Stimulated activated CD4-positive, alpha-beta T cell treated with anti-CD3 and anti-CD28 coated beads, Interleukin-15, amount 100 ng/mL, for 48 hours (primary cell): Measurements from ENCODE around the gene RHOV.

Experiments used
- DNase-seq, 2 donors: peaks; one replicate each; pipeline ENCODE4 v3.0.0-alpha.2; 2020; ENCODE audit warnings: low read depth in 2 of 2

The RHOV gene

GRCh38 chr15:40904552-40905201, 30.6 kb upstream of the RHOV start:
- no peak for DNase-seq

GRCh38 chr15:40902605-40903561, 28.8 kb upstream of the RHOV start:
- DNase-seq = no peak

GRCh38 chr15:40901053-40901443, 27.0 kb upstream of the RHOV start:
- DNase-seq = no peak

- DNase-seq = no peak
Observed at GRCh38 chr15:40900256-40901052, 26.4 kb upstream of the RHOV start.

GRCh38 chr15:40899536-40900207, 25.6 kb upstream of the RHOV start:
- no peak for DNase-seq

- DNase-seq = no peak
Observed at GRCh38 chr15:40894681-40895448, 20.8 kb upstream of the RHOV start.

- DNase-seq = peak; percentile 97 to 99
Observed at GRCh38 chr15:40893733-40894680, 20.0 kb upstream of the RHOV start, which contains the start of gene VPS18. TSS of gene VPS18 (plus strand) at chr15:40894450. CDS start at chr15:40894769, 319 bp downstream.

GRCh38 chr15:40893019-40893670, 19.1 kb upstream of the RHOV start:
- DNase-seq = no peak

GRCh38 chr15:40892447-40893012, 18.5 kb upstream of the RHOV start:
- DNase-seq = no peak

GRCh38 chr15:40891810-40892446, 17.9 kb upstream of the RHOV start:
- DNase-seq = no peak

- DNase-seq = no peak
Observed at GRCh38 chr15:40891138-40891537, 17.1 kb upstream of the RHOV start.

GRCh38 chr15:40889112-40889511, 15.1 kb upstream of the RHOV start:
- no peak for DNase-seq

GRCh38 chr15:40886586-40886985, 12.6 kb upstream of the RHOV start:
- no peak for DNase-seq

GRCh38 chr15:40881351-40881750, 7.3 kb upstream of the RHOV start:
- DNase-seq = no peak

GRCh38 chr15:40879609-40880008, 5.6 kb upstream of the RHOV start:
- DNase-seq = no peak

GRCh38 chr15:40878785-40879184, 4.8 kb upstream of the RHOV start:
- no peak for DNase-seq

GRCh38 chr15:40877694-40878093, 3.7 kb upstream of the RHOV start:
- DNase-seq = no peak

GRCh38 chr15:40875991-40876730, 2.1 kb upstream of the RHOV start:
- DNase-seq = no peak
